Stimulated activated naive CD8-positive, alpha-beta T cell treated with anti-CD3 and anti-CD28 coated beads, Interleukin-15, Interleukin-2, amounts not matched to agents 100 U/mL and 50 U/mL, for 24 hours (primary cell): Measurements from ENCODE around the gene BAZ2A.
"Not testable (repeated sequence)": the region's sequence is repeated elsewhere in the genome, so short reads cannot be mapped to it uniquely, and the experiment has no call there.

Source experiments
- ATAC-seq: fragments of 150-1000 bp; cut with Tn5 transposase; one replicate; pipeline ENCODE4 v1.10.0; 2021
- DNase-seq: peaks from one replicate; pipeline ENCODE4 v3.0.0; 2021

Gene BAZ2A

DNA sequence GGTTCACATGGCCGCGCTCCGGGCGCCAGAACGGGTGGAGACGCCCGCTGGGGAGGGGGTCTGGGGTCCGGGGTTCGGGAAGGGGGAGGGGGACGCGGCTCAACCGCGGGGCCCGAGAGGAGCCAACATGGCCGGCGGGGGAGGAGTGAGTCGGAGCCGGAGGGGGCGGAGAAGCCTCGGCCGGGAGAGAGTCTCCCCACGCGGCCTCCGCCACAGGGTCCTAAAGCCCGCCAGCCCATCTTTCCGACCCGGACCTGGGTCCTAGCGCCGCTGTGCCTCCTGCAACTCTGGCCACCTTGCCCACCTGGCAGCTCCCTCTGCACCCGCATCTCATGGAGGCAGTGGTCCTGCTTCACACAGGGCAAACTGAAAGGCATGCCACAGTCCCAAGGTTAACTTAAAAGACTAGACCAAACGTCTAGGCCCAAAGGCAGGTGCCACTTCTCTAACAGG, at the start of gene BAZ2A:
TSS of gene BAZ2A (minus strand) at position 147 of the 453 bp plus-strand sequence. CDS start 12,796 bp downstream, outside the sequence.
- ATAC-seq (peak; percentile 78), DNase-seq (peak; percentile 91)

DNA sequence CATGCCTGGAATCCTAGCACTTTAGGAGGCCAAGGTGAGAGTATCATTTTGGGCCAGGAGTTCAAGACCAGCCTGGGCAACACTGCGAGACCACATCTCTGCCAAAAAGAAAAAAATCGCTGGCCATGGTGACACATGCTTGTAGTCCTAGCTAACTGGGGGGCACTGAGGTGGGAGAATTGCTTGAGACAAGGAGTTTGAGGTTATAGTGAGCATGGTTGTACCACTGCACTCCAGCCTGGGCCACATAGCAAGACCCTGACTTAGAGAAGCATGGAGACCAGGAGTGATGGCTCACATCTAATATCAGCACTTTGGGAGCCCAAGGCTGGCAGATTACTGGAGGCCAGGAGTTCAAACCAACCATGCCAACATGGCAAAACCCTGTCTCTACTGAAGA, 48.7 kb upstream of the BAZ2A start:
- DNase-seq (no peak), ATAC-seq (no peak)

DNA sequence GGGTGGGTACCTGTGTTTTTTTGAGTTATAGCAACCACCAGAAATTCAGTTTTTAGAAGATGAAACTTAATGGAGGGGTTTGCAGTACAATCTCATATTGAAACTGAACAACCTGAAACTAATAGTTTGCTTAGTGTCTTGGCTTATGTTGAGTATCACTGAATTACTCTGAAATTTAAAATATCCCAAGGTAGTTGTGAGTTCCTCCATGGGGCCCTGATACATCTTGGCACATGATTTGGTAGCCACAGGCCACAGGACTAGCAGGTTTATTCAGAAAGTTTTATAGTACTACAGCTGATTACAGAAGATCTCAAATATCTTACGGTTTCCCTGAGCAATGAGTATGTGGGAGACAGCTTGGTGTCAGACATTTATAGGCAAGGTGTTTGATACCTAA, 47.6 kb upstream of the BAZ2A start:
- ATAC-seq (peak; percentile 67), DNase-seq (no peak)

- peak; percentile 33 for ATAC-seq
- DNase-seq, result no peak
Measured at GRCh38 chr12:56676851-56677580, 46.9 kb upstream of the BAZ2A start.

DNA sequence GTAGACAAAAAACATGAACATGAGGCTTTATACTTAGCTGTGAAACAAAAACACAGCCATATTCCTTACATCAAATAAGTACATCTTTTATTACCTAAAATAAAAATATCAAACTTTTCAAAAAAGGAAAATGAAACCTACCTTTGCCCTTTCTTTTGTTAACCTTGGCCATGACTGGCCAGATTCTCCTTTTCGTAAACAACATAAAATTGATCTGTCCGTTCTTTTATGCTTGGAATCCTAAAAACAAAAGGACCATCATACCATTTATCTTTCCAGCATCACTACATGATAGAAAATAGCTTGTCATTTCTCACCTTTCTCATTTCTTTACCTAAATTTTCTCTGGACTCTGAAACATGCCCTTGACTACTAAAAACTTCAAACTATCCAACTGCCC, 41.5 kb upstream of the BAZ2A start:
- ATAC-seq (no peak), DNase-seq (no peak)

DNA sequence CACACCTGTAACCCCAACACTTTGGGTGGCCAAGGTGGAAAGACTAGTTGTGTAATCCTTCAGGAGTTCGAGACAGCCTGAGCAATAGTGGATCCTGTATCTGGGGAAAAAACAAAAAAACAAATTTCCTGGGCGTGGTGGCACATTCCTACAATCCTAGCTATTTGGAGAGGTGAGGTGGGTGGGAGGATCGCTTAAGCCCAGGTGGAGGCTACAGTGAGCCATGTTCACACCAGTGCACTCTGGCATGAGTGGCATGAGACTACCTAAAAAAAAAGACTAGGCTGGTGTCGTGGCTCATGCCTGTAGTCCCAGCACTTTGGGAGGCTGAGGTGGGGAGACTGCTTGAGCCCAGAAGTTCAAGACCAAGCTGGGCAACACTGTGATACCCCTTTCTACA, 40.7 kb upstream of the BAZ2A start:
- no peak for DNase-seq
- ATAC-seq, result no peak

GRCh38 chr12:56668197-56668457, 38.0 kb upstream of the BAZ2A start:
- no peak for DNase-seq
- ATAC-seq, result no peak

- DNase-seq (no peak), ATAC-seq (no peak)
Measured at GRCh38 chr12:56661979-56662638, 32.0 kb upstream of the BAZ2A start.

DNA sequence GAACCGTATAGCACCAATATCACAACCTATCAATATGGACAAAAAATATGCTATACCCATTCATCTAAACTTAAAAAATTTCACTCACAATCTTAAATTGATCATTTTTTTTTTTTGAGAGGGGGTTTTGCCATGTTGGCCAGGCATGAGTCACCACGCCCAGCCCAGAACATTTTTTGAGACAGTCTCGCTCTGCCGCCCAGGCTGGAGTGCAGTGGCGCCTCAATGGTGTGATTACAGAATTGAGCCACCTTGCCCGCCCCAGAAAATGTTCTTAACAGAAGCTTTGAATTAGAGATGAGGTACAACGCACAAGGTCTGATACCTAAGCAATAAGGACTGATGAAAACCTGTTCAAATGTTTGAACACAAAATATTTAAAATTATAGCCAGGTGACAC, 31.4 kb upstream of the BAZ2A start:
- DNase-seq (no peak), ATAC-seq (no peak)

- ATAC-seq, result no peak
Measured at GRCh38 chr12:56658921-56659320, 28.8 kb upstream of the BAZ2A start.

DNA sequence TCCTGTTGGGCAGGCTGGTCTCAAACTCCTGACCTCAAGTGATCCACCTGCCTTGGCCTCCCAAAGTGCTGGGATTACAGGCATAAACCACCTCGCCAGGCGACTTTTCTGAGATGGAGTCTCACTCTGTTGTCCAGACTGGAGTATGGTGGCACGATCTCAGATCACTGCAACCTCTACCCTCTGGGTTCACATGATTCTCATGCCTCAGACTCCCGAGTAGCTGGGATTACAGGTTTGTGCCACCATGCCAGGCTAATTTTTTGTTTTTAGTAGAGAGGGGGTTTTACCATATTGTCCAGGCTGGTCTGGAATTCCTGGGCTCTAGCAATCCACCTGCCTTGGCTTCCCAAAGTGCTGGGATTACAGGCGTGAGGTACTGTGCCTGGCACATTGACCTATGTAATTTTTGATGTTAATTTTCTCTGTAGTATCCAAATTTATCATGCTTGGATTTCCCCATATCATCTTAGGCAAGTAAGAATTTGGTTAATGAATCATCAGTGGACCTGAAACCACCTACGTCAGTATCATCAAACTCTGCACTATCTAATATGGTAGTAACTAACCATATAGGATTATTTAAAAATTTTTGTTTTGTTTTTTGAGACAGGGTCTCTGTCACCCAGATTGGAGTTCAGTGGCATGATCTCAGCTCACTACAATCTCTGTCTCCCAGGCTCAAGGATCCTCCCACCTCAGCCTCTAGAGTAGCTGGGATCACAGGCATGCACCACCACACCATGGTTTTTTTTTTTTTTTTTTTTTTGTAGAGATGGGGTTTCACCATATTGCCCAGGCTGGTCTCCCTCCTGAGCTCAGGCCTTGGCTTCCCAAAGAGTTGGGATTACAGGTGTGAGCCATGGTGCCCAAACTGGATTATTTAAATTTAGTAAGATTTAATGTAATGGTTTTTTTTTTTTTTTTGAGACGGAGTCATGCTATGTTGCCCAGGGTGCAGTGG, 27.6 kb upstream of the BAZ2A start:
- ATAC-seq (peak; percentile 96), DNase-seq (no peak)

More at GRCh38 chr12:56658921-56659320, 28.8 kb upstream of the BAZ2A start:
- DNase-seq, result no peak

GRCh38 chr12:56653781-56654180, 23.7 kb upstream of the BAZ2A start:
- not testable (repeated sequence) for ATAC-seq, DNase-seq

GRCh38 chr12:56648023-56648422, 17.9 kb upstream of the BAZ2A start:
- ATAC-seq, DNase-seq: not testable (repeated sequence)

- peak; percentile 99 for ATAC-seq
- peak; percentile 91 for DNase-seq
Measured at GRCh38 chr12:56645717-56646446, 15.8 kb upstream of the BAZ2A start, which contains the start of gene ATP5F1B. Gene ATP5F1B, minus strand, starts transcription at chr12:56645984. Its CDS starts 21 bp downstream, at chr12:56645963.

- ATAC-seq (no peak), DNase-seq (peak; percentile 18)
Measured at GRCh38 chr12:56645201-56645716, 15.1 kb upstream of the BAZ2A start.

- DNase-seq (no peak), ATAC-seq (no peak)
Measured at GRCh38 chr12:56644654-56645053, 14.5 kb upstream of the BAZ2A start.

DNA sequence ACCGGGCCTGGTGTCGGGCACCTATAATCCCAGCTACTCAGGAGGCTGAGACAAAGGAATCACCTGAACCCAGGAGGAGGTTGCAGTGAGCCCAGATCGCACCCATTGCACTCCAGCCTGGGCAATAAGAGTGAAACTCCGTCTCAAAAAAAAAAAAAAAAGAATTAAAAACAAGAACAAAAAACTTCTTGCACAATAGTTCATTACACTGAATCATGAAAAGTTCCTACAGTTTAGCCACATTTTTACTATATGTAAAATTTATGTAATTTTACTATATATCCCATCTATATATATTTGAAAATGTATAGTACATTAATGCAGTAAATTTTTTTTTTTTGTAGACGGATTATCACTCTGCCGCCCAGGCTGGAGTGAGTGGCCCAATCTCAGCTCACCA, 11.1 kb upstream of the BAZ2A start:
- DNase-seq, result no peak
- ATAC-seq, result no peak

GRCh38 chr12:56637621-56638020, 7.5 kb upstream of the BAZ2A start:
- DNase-seq (no peak), ATAC-seq (no peak)

GRCh38 chr12:56636675-56637540, 6.8 kb upstream of the BAZ2A start:
- DNase-seq (peak; percentile 96), ATAC-seq (peak; percentile 69)

- DNase-seq (peak; percentile 87), ATAC-seq (peak; percentile 79)
Measured at GRCh38 chr12:56635806-56636674, 5.9 kb upstream of the BAZ2A start.
